ENCODE measurements around the gene LRP3.

LRP3 gene

GRCh38 chr19:33233056-33233873 is 39.1 kb downstream of the LRP3 start:
- no peak overlapping the region for H3K27ac ChIP-seq (ENCODE audit: low read length)
- no peak for DNase-seq
- no peaks in the 10 kb centered on the region for H3F3A ChIP-seq (ENCODE audit: insufficient read depth, low read length)
- no peaks in the 10 kb centered on the region for H3K36me3 ChIP-seq (replicated peaks; ENCODE audit: insufficient read depth, low read length)
- no peaks in the 10 kb centered on the region for H3K9me3 ChIP-seq (replicated peaks; ENCODE audit: insufficient read depth, low read length)
- no peaks in the 10 kb centered on the region for H3K9me2 ChIP-seq (replicated peaks; ENCODE audit: insufficient read depth, low read length)
- no peaks in the 10 kb centered on the region for H3K4me1 ChIP-seq (ENCODE audit: low read length)
- TF ChIP-seq CTCF (IDR thresholded peaks at IDR 0.05; ENCODE audit: low read length) = no peak
- no peak for TF ChIP-seq EZH2 (optimal IDR thresholded peaks at IDR 0.05; ENCODE audit: low read depth, low read length)
- no peak for TF ChIP-seq EZH2phosphoT487 (IDR thresholded peaks at IDR 0.05; ENCODE audit: low read length)
- no peaks in the 10 kb centered on the region for H4K20me1 ChIP-seq (ENCODE audit: insufficient read depth, low read length)
- peaks cover 71% of the 10 kb centered on the region for H3K27me3 ChIP-seq (replicated peaks; ENCODE audit: insufficient read depth, low read length)
- no peak overlapping the region for H3K9ac ChIP-seq (ENCODE audit: low read length)
- H3K4me2 ChIP-seq (ENCODE audit: low read depth, low read length) = no peak overlapping the region
- no peak overlapping the region for H2AFZ ChIP-seq (ENCODE audit: low read length)
- no peaks in the 10 kb centered on the region for H3K79me2 ChIP-seq (ENCODE audit: low read length)
- H3K4me3 ChIP-seq (ENCODE audit: low read length) = no peak overlapping the region

GRCh38 chr19:33234092-33234491 is 40.0 kb downstream of the LRP3 start:
- Histone ChIP-seq H2AFZ (ENCODE audit: low read length) (no peak overlapping the region), H3K36me3 (replicated peaks; ENCODE audit: insufficient read depth, low read length) (no peaks in the 10 kb centered on the region), H3F3A (ENCODE audit: insufficient read depth, low read length) (no peaks in the 10 kb centered on the region), H3K4me1 (ENCODE audit: low read length) (no peaks in the 10 kb centered on the region), H3K9me2 (replicated peaks; ENCODE audit: insufficient read depth, low read length) (no peaks in the 10 kb centered on the region), H3K9me3 (replicated peaks; ENCODE audit: insufficient read depth, low read length) (no peaks in the 10 kb centered on the region), H3K4me3 (ENCODE audit: low read length) (no peak overlapping the region), H3K79me2 (ENCODE audit: low read length) (no peaks in the 10 kb centered on the region), H3K9ac (ENCODE audit: low read length) (no peak overlapping the region), H3K4me2 (ENCODE audit: low read depth, low read length) (no peak overlapping the region), H3K27ac (ENCODE audit: low read length) (no peak overlapping the region), H3K27me3 (replicated peaks; ENCODE audit: insufficient read depth, low read length) (peaks cover 71% of the 10 kb centered on the region), H4K20me1 (ENCODE audit: insufficient read depth, low read length) (no peaks in the 10 kb centered on the region)
- no peak for DNase-seq
- no peak for TF ChIP-seq EZH2 (optimal IDR thresholded peaks at IDR 0.05; ENCODE audit: low read depth, low read length)
- no peak for TF ChIP-seq CTCF (IDR thresholded peaks at IDR 0.05; ENCODE audit: low read length)
- TF ChIP-seq EZH2phosphoT487 (IDR thresholded peaks at IDR 0.05; ENCODE audit: low read length) = no peak

- TF ChIP-seq EZH2 (optimal IDR thresholded peaks at IDR 0.05; ENCODE audit: low read depth, low read length) = no peak
- TF ChIP-seq EZH2phosphoT487 (IDR thresholded peaks at IDR 0.05; ENCODE audit: low read length) = no peak
- no peak for TF ChIP-seq CTCF (IDR thresholded peaks at IDR 0.05; ENCODE audit: low read length)
- no peaks in the 10 kb centered on the region for H4K20me1 ChIP-seq (ENCODE audit: insufficient read depth, low read length)
- peaks cover 70% of the 10 kb centered on the region for H3K27me3 ChIP-seq (replicated peaks; ENCODE audit: insufficient read depth, low read length)
- H3K79me2 ChIP-seq (ENCODE audit: low read length) = no peaks in the 10 kb centered on the region
- H3K4me2 ChIP-seq (ENCODE audit: low read depth, low read length) = no peak overlapping the region
- H3F3A ChIP-seq (ENCODE audit: insufficient read depth, low read length) = no peaks in the 10 kb centered on the region
- DNase-seq = no peak
- H2AFZ ChIP-seq (ENCODE audit: low read length) = no peak overlapping the region
- H3K4me3 ChIP-seq (ENCODE audit: low read length) = no peak overlapping the region
- no peak overlapping the region for H3K27ac ChIP-seq (ENCODE audit: low read length)
- no peaks in the 10 kb centered on the region for H3K36me3 ChIP-seq (replicated peaks; ENCODE audit: insufficient read depth, low read length)
- no peaks in the 10 kb centered on the region for H3K9me2 ChIP-seq (replicated peaks; ENCODE audit: insufficient read depth, low read length)
- no peak overlapping the region for H3K9ac ChIP-seq (ENCODE audit: low read length)
- no peaks in the 10 kb centered on the region for H3K9me3 ChIP-seq (replicated peaks; ENCODE audit: insufficient read depth, low read length)
- H3K4me1 ChIP-seq (ENCODE audit: low read length) = no peaks in the 10 kb centered on the region
Measured at GRCh38 chr19:33234736-33235135, 40.6 kb downstream of the LRP3 start.

Data from MM.1S (cell line).